ENCODE data around the gene ELK3.
A peak's percentile ranks its signal among the peaks of the same experiment; 100 is the strongest.

The ELK3 gene

GRCh38 chr12:96155181-96155580, 39.0 kb upstream of the ELK3 start:
- ATAC-seq, result no peak
- TF ChIP-seq ESRRG (CRISPR knock-in tag; IDR thresholded peaks at IDR 0.05) (no peak), ISL1 (CRISPR knock-in tag; IDR thresholded peaks at IDR 0.05) (no peak), ARNTL (CRISPR knock-in tag; IDR thresholded peaks at IDR 0.05; ENCODE audit: borderline replicate concordance, low read depth) (no peak), CSDC2 (CRISPR knock-in tag; IDR thresholded peaks at IDR 0.05) (no peak), PPARA (CRISPR knock-in tag; IDR thresholded peaks at IDR 0.05; ENCODE audit: borderline replicate concordance) (no peak), CSRNP3 (CRISPR knock-in tag; IDR thresholded peaks at IDR 0.05) (no peak), ZNF70 (CRISPR knock-in tag; IDR thresholded peaks at IDR 0.05) (peak; percentile 91)

GRCh38 chr12:96155781-96156180, 38.4 kb upstream of the ELK3 start:
- no peak for ATAC-seq
- TF ChIP-seq BACH2 (CRISPR knock-in tag; IDR thresholded peaks at IDR 0.05; ENCODE audit: borderline replicate concordance) (no peak), RARB (CRISPR knock-in tag; IDR thresholded peaks at IDR 0.05) (no peak), TCF4 (CRISPR knock-in tag; IDR thresholded peaks at IDR 0.05; ENCODE audit: borderline replicate concordance) (no peak), SNAI2 (CRISPR knock-in tag; IDR thresholded peaks at IDR 0.05) (no peak), PPARA (CRISPR knock-in tag; IDR thresholded peaks at IDR 0.05; ENCODE audit: borderline replicate concordance) (no peak), GLIS3 (CRISPR knock-in tag; IDR thresholded peaks at IDR 0.05) (no peak), ZFP30 (CRISPR knock-in tag; IDR thresholded peaks at IDR 0.05) (no peak), ZNF70 (CRISPR knock-in tag; IDR thresholded peaks at IDR 0.05) (no peak), POU6F1 (CRISPR knock-in tag; IDR thresholded peaks at IDR 0.05; ENCODE audit: borderline replicate concordance, low read depth) (no peak), ZNF565 (CRISPR knock-in tag; conservative IDR thresholded peaks at IDR 0.05; ENCODE audit: low read depth) (no peak), ESRRG (CRISPR knock-in tag; IDR thresholded peaks at IDR 0.05) (no peak), CSDC2 (CRISPR knock-in tag; IDR thresholded peaks at IDR 0.05) (no peak), PATZ1 (CRISPR knock-in tag; IDR thresholded peaks at IDR 0.05; ENCODE audit: borderline replicate concordance) (no peak), ZNF8 (CRISPR knock-in tag; IDR thresholded peaks at IDR 0.05) (no peak), CSRNP3 (CRISPR knock-in tag; IDR thresholded peaks at IDR 0.05) (no peak), TOX (CRISPR knock-in tag; IDR thresholded peaks at IDR 0.05; ENCODE audit: borderline replicate concordance) (no peak), TSHZ2 (CRISPR knock-in tag; IDR thresholded peaks at IDR 0.05) (no peak), ZC3H10 (CRISPR knock-in tag; IDR thresholded peaks at IDR 0.05) (no peak), CREB5 (CRISPR knock-in tag; IDR thresholded peaks at IDR 0.05; ENCODE audit: low read depth) (no peak)
